HG03095 (cell line): ENCODE data around the gene PLPPR1.

ENCODE experiments used
- ATAC-seq: cut with Tn5 transposase; IDR thresholded peaks from one replicate; pipeline ENCODE4 v1.9.1; 2021; ENCODE audit warnings: moderate library complexity; ENCODE audit not compliant: unreplicated experiment

The PLPPR1 gene

GRCh38 chr9:101336091-101336490 lies 307.6 kb downstream of the PLPPR1 start:
- no peak for ATAC-seq

DNA sequence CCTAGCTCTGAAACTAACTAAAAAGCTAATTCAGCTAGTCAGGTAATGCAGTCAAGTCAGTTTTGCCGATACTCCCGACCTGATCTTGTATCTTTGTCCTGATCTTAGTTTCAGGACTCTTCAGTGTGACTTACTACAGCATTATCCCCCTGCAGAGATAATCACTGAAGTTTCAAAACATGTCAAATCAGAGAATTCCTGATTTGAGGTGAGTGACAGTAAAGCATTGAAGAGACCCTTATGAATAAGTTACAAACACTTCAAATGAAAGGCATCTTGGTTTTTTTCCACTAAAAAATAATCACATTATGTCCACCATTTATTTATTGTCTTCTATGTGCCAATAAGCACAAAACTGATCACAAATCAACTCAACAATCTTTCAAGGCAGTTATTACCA lies 308.7 kb downstream of the PLPPR1 start:
- no peak for ATAC-seq

DNA sequence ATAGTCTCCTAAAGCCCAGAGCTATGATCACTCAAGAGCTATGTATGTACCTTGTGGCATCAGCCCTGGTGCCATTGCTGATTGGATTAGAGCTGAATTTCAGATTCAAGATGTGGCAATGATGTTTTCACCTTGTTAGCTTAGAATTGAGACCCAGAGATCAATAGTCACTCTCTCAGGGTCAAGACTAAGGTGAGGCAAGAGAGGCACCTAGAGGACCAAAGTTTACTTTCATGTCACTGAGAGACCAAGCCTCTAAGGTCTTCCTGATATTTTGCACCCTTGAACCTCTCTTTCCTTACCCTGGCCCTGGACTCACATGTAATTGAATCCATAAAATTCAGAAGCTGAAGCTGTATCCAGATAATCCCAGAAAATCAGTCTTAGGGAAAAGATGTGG lies 313.4 kb downstream of the PLPPR1 start:
- no peak for ATAC-seq

- no peak for ATAC-seq
Measured at GRCh38 chr9:101342595-101342994, 314.1 kb downstream of the PLPPR1 start.

DNA sequence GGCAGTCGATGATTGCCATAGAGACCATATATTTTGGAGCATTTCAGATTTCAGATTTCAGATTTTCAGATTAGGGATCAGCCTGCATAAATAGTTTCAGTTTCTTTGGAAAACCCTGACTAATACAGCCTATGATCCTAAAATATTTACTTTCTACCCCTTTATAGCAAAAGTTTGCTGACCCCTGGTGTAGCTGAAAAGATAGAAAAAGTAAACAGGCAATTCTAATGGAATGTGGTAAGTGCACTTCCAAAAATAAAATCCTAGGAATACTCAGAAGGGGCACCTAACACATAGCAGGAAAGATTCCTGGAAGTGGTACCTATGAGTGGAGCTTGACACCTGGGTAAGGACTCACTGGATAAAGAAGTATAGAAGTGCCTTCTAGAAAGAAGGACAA lies 321.8 kb downstream of the PLPPR1 start:
- no peak for ATAC-seq

GRCh38 chr9:101352892-101353463 lies 324.5 kb downstream of the PLPPR1 start:
- no peak for ATAC-seq

- ATAC-seq, result no peak
Measured at GRCh38 chr9:101353683-101354082, 325.2 kb downstream of the PLPPR1 start.

- ATAC-seq, result no peak
Measured at GRCh38 chr9:101354143-101354764, 325.7 kb downstream of the PLPPR1 start.

GRCh38 chr9:101354765-101355708 lies 326.5 kb downstream of the PLPPR1 start:
- ATAC-seq, result no peak

GRCh38 chr9:101356619-101357018 lies 328.1 kb downstream of the PLPPR1 start:
- ATAC-seq, result no peak

DNA sequence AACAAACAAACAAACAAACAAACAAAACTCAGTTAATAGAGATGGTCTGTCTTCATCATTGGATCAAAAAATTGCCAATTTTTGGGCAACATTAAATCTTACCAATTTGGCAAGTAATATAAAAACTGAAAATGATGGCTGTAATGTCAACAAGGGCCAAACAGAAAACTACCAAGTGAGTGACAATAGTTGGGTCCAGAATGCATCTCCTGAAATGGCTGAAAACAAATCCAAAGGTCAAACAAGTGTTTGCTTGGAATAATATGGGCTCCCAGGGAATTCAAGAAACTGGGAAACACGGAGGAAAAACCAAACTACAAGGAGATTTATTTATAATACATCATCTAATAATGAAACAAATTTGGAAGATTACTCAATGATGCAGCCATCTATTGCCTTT lies 331.2 kb downstream of the PLPPR1 start:
- ATAC-seq, result no peak

- no peak for ATAC-seq
Measured at GRCh38 chr9:101360647-101361046, 332.1 kb downstream of the PLPPR1 start.

DNA sequence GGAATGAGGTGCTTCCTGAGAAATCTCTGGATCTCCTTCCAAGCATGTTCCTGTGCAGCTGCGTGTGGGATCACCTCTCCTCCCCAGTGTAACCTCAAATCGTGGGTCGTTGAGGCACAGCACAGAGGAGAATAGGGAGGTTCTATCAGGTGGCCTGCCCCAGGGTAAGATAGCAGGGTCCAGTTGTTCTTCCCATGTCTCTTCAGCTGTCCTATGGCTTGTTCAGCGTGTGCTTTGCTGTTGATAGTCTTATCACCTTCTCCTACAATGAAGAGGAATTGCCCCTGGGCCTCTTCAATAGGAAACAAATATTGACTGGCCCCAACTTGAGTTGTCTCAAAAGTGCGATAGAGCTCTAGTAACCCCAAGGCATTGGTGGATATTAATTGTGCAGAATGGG lies 333.9 kb downstream of the PLPPR1 start:
- ATAC-seq, result no peak

DNA sequence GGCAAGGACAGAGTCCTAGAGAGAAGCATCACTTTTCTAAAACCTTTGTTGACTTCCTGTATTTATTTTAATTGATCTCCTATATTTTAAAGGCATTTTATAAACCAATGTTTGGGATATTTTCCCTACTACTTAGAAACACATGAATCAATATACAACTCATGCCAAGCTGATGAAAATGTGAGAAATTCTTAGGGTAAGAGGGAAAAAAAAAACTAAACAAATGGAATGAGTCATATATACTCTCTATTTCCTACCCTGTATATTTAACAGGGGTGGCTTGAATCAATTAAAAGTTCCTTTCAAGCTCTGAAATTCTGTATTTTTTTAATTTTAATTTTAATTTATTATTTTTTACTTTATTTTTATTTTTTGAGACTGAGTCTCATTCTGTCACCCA lies 336.7 kb downstream of the PLPPR1 start:
- ATAC-seq, result no peak

DNA sequence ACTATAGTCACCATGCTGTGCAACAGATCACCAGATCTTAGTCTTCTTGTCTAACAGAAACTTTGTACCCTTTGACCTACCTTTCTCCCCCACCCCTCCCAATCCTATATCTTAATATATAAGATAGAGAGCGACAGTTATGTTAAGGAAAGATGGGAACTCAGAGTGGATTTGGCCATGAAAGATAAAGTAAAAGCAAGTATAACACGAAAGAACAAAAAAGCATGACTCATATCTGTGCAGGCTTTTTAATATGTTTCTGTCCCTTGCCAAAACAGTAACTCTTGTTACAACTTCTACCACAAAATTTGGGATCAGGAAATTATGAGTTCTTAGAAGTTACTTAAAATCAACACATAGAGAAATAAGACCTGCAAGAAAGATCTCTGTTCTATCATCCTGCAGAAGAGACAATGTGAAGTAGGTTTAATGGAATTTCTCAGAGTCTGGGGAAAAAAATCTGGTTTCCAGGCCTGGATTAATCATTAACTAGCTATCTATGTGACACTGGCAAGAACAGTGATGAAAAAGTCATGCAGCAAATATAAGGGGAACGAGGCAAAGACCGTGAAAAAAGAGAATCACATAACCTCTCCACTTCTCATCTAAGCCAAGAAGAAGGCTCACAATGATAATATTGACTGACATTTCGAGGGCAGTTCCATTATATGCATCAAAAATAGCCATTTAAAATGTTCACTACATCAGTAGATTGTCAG lies 337.7 kb downstream of the PLPPR1 start:
- no peak for ATAC-seq

GRCh38 chr9:101367323-101367722 lies 338.8 kb downstream of the PLPPR1 start:
- no peak for ATAC-seq

- no peak for ATAC-seq
Measured at GRCh38 chr9:101369286-101369685, 340.8 kb downstream of the PLPPR1 start.

DNA sequence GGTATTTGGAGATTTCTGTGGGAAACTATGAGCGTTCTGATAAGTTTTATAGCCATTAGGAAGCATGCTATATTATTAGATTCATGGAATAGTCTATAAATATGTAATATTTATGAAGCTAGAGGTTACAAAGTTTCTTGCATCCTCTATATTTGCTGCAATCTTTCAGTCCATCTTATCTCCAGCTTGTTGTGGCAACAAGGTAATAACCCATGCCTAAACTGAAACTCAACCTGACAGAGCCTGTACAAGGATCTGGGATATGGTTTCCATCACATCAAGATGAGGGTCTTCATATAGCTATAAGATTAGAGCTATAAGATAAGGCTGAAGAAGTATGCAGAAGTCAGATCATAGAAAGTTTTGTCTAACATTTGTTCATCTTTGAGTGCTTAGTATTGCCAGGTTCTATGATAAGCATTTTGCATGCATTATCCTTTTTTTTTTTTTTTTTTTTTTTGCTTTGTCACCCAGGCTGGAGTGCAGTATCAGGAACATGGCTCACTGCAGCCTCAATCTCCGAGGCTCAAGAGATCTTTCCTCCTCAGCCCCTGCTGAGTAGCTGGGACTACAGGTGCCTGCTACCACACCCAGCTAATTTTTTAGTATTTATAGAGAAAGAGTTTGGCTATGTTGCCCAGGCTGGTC lies 341.5 kb downstream of the PLPPR1 start:
- no peak for ATAC-seq

DNA sequence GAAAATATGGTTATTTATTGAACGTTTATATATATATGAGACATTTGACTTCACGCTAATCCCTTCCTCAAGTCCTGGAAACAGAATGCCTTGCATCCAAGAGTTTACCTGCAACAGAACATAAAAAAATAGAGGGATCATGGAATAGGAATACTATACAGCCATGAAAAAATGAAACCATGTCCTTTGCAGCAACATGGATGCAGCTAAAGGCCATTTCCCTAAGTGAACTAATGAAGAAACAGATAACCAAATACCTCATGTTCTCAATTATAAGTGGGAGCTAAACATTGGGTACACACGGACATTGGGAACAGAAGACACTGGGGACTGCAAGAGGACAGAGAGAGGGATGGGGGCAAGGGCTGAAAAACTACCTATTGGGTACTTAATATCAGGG lies 343.3 kb downstream of the PLPPR1 start:
- no peak for ATAC-seq

GRCh38 chr9:101372327-101373118 lies 344.0 kb downstream of the PLPPR1 start:
- no peak for ATAC-seq
